Measurements from ENCODE around the gene CDT1. TPM values are rescaled to one million over a fixed set of nuclear protein-coding genes. Genes with fewer than 3 reads are reported as not detected.
"Not testable (repeated sequence)": the region's sequence is repeated elsewhere in the genome, so short reads cannot be mapped to it uniquely, and the experiment has no call there.

The CDT1 gene
- total RNA-seq, 1 experiment from 2014 or later: 43.0 TPM

DNA sequence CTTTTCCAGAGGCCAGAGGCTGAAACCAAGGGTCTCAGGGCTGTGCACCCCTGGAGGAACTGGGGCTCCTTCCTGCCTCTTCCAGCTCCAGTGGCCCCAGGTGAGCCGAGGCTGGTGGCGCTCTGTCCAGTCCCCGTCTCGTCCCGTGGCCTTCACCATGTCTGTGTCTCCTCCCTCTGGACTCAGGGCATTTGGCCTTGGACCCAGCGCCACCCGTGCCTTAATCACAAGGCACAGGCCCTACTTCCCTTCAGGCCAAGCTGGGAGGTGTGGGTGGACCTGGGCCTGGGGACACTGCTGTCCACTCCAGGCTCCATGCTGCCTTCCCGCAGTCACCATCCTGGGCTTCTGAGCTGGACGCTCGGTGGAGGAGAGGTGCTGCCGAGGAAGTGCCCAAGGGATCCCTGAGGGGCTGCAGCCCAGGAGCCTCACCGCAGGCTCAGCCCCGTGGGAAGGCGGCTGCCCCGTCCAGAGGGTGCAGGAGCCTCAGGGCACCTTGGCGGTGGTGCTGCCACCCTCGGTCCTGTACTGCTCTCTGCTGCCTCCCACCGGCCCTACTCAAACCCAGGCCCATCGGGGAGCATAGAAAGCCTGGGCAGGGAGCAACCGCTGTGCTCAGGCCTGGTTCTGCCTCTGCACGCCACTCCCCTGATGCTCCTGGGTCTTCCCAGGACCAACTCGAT lies 17.7 kb downstream of the CDT1 start:
- ChIA-PET POLR2A (ENCODE audit: unreplicated experiment) (no interaction called here), CTCF (no interaction called here)
- no peaks in the 10 kb centered on the region for H3K9me2 ChIP-seq (replicated peaks; ENCODE audit: low read length)
- TF ChIP-seq, protein P1, sequence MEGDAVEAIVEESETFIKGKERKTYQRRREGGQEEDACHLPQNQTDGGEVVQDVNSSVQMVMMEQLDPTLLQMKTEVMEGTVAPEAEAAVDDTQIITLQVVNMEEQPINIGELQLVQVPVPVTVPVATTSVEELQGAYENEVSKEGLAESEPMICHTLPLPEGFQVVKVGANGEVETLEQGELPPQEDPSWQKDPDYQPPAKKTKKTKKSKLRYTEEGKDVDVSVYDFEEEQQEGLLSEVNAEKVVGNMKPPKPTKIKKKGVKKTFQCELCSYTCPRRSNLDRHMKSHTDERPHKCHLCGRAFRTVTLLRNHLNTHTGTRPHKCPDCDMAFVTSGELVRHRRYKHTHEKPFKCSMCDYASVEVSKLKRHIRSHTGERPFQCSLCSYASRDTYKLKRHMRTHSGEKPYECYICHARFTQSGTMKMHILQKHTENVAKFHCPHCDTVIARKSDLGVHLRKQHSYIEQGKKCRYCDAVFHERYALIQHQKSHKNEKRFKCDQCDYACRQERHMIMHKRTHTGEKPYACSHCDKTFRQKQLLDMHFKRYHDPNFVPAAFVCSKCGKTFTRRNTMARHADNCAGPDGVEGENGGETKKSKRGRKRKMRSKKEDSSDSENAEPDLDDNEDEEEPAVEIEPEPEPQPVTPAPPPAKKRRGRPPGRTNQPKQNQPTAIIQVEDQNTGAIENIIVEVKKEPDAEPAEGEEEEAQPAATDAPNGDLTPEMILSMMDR (conservative IDR thresholded peaks at IDR 0.05; ENCODE audit: low read depth, low read length): no peak
- TF ChIP-seq EZH2 (IDR thresholded peaks at IDR 0.05; ENCODE audit: low read length, unreplicated experiment): no peak
- TF ChIP-seq EZH2phosphoT487 (IDR thresholded peaks at IDR 0.05; ENCODE audit: borderline replicate concordance, low read length): no peak
- BruUV-seq (replicated peaks): no TSS peak
- H3K4me2 ChIP-seq (ENCODE audit: low read length): no peak overlapping the region
- no peak overlapping the region for H3K27ac ChIP-seq (ENCODE audit: low read length)
- no peaks in the 10 kb centered on the region for H3K36me3 ChIP-seq (ENCODE audit: low read depth, low read length)
- H3K79me2 ChIP-seq (ENCODE audit: low read length): no peaks in the 10 kb centered on the region
- H3K4me1 ChIP-seq (ENCODE audit: insufficient read depth, low read length): no peaks in the 10 kb centered on the region
- ATAC-seq (no peak), DNase-seq (no peak)
- H3K9me3 ChIP-seq (ENCODE audit: low read length): no peaks in the 10 kb centered on the region
- H2AFZ ChIP-seq (ENCODE audit: low read length): no peak overlapping the region
- no peak overlapping the region for H3K9ac ChIP-seq (ENCODE audit: low read length)
- no peaks in the 10 kb centered on the region for H3K27me3 ChIP-seq (ENCODE audit: low read length)
- no peaks in the 10 kb centered on the region for H3F3A ChIP-seq (ENCODE audit: low read length, unreplicated experiment)
- intact Hi-C loops (cut with micrococcal nuclease): no loop called here
- H4K20me1 ChIP-seq (ENCODE audit: low read length): no peaks in the 10 kb centered on the region
- H3K4me3 ChIP-seq (ENCODE audit: low read length): no peak overlapping the region

- H3K79me2 ChIP-seq (ENCODE audit: low read length): no peaks in the 10 kb centered on the region
- POLR2A ChIA-PET (ENCODE audit: unreplicated experiment): no interaction called here
- no peak overlapping the region for H3K27ac ChIP-seq (ENCODE audit: low read length)
- no peaks in the 10 kb centered on the region for H3K9me3 ChIP-seq (ENCODE audit: low read length)
- H3K9me2 ChIP-seq (replicated peaks; ENCODE audit: low read length): no peaks in the 10 kb centered on the region
- H3K4me3 ChIP-seq (ENCODE audit: low read length): no peak overlapping the region
- no peaks in the 10 kb centered on the region for H3K27me3 ChIP-seq (ENCODE audit: low read length)
- H3K4me1 ChIP-seq (ENCODE audit: insufficient read depth, low read length): no peaks in the 10 kb centered on the region
- no peaks in the 10 kb centered on the region for H3F3A ChIP-seq (ENCODE audit: low read length, unreplicated experiment)
- DNase-seq: no peak
- intact Hi-C loops (cut with micrococcal nuclease): no loop called here
- TF ChIP-seq EZH2 (IDR thresholded peaks at IDR 0.05; ENCODE audit: low read length, unreplicated experiment): no peak
- no peak for TF ChIP-seq EZH2phosphoT487 (IDR thresholded peaks at IDR 0.05; ENCODE audit: borderline replicate concordance, low read length)
- TF ChIP-seq, protein P1 (conservative IDR thresholded peaks at IDR 0.05; ENCODE audit: low read depth, low read length): no peak
- ATAC-seq: no peak
- no peaks in the 10 kb centered on the region for H4K20me1 ChIP-seq (ENCODE audit: low read length)
- CTCF ChIA-PET: no interaction called here
- no peak overlapping the region for H2AFZ ChIP-seq (ENCODE audit: low read length)
- no TSS peak for BruUV-seq (replicated peaks)
- no peak overlapping the region for H3K9ac ChIP-seq (ENCODE audit: low read length)
- H3K4me2 ChIP-seq (ENCODE audit: low read length): no peak overlapping the region
- H3K36me3 ChIP-seq (ENCODE audit: low read depth, low read length): no peaks in the 10 kb centered on the region
Measured at GRCh38 chr16:88822281-88823040, 18.9 kb downstream of the CDT1 start.

- H3K9me3 ChIP-seq (ENCODE audit: low read length); H3K79me2 ChIP-seq (ENCODE audit: low read length); POLR2A ChIA-PET (ENCODE audit: unreplicated experiment); H3K4me3 ChIP-seq (ENCODE audit: low read length); H3K27ac ChIP-seq (ENCODE audit: low read length); H3K36me3 ChIP-seq (ENCODE audit: low read depth, low read length); H3K4me1 ChIP-seq (ENCODE audit: insufficient read depth, low read length); CTCF ChIA-PET; H3F3A ChIP-seq (ENCODE audit: low read length, unreplicated experiment); ATAC-seq; H3K9me2 ChIP-seq (replicated peaks; ENCODE audit: low read length); intact Hi-C loops (cut with micrococcal nuclease); DNase-seq; H3K4me2 ChIP-seq (ENCODE audit: low read length); H3K27me3 ChIP-seq (ENCODE audit: low read length); H3K9ac ChIP-seq (ENCODE audit: low read length); H4K20me1 ChIP-seq (ENCODE audit: low read length); H2AFZ ChIP-seq (ENCODE audit: low read length); BruUV-seq (replicated peaks): not testable (repeated sequence)
Measured at GRCh38 chr16:88823646-88824045, 20.1 kb downstream of the CDT1 start.

All from PC-3 (cell line).